ENCODE measurements around the gene GRAMD1A.

Gene GRAMD1A

DNA sequence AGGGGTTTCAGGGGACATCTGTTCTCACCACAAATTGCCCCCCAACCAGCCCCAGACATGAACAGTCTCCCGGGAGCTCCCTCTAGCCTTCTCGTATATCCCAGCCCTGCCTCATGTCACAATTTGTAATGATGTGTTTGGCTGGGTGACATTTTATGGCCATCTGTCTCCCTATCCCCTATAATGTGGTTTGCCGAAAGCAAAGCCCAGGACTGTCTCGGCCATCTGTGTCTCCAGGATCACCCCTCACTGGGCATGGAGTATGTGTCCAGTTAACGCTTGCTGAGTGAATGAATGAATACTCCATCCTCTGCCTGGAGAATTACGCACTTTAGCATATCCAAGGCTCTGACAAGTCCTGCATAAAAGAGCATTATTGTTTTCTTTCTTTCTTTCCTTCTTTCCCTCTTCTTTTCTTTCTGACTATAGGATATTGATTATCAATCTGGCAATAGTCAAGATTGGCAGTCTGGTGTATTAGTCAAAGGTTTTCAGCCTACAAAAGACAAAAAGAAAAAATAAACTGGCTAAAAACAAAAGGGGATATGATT, 56.5 kb downstream of the GRAMD1A start:
- no peaks in the 10 kb centered on the region for H3K9me3 Mint-ChIP-seq
- H3K4me1 Mint-ChIP-seq, result no peaks in the 10 kb centered on the region
- H3K27me3 Mint-ChIP-seq, result no peaks in the 10 kb centered on the region
- H3K27ac Mint-ChIP-seq, result no peak overlapping the region
- no peak overlapping the region for H3K4me3 Mint-ChIP-seq
- ATAC-seq, result no peak
- H3K36me3 Mint-ChIP-seq, result no peaks in the 10 kb centered on the region

DNA sequence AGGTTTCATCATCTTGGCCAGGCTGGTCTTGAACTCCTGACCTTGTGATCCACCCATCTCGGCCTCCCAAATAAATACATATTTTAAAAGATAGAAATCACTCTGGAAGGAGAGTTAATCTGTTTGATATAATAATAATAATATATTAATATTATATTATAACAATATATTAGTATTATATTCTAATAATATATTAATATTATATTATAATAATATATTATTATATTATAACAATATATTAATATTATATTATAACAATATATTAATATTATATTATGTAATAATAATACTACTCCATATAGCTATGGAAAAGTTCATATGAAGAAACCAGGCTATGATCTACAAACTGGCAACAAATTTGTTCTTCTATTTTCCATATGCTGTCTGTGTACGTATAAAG, 58.2 kb downstream of the GRAMD1A start:
- no peak for ATAC-seq
- H3K9me3 Mint-ChIP-seq, result no peaks in the 10 kb centered on the region
- H3K27me3 Mint-ChIP-seq, result no peaks in the 10 kb centered on the region
- no peak overlapping the region for H3K27ac Mint-ChIP-seq
- no peaks in the 10 kb centered on the region for H3K36me3 Mint-ChIP-seq
- H3K4me3 Mint-ChIP-seq, result no peak overlapping the region
- no peaks in the 10 kb centered on the region for H3K4me1 Mint-ChIP-seq

DNA sequence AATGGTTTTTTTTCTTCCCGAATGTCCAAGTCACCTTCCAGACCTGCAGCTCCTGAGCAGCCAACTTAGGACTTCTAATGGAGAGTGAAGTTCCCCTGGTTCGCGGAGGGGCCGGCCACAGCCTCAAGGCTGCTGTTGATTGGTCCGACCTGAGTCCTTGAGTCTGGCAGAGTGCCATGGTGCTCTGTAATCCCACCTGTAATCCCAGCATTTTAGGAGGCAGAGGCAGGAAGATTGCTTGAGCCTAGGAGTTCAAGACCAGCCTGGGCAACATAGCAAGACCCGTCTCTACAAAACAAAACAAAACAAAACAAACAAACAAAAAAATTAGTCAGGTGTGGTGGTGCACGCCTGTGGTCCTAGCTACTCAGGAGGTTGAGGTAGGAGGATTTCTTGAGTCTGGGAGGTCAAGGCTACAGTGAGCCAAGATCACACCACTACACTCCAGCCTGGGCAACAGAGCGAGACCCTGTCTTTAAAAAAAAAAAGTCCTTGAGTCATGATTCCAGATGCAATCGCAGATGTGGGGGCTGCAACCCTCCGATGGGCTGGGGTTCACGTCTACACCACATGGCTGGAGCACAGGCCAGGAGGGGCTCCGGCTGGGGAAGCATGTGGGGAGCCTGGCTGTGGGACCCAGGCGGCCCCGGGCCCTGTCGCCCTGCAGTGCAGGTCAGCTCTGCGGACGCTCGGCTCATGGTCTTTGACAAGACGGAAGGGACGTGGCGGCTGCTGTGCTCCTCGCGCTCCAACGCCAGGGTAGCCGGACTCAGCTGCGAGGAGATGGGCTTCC, 59.1 kb downstream of the GRAMD1A start:
- H3K27ac Mint-ChIP-seq, result no peak overlapping the region
- H3K9me3 Mint-ChIP-seq, result no peaks in the 10 kb centered on the region

DNA sequence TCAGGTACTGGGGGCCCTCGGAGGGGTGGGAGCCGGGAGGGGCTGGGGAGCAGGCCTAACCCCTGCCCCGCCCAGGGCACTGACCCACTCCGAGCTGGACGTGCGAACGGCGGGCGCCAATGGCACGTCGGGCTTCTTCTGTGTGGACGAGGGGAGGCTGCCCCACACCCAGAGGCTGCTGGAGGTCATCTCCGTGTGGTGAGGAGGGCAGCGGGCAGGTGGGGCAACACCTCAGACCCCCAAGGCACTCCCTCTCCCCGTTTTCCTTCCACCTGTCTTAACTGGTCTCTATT, 59.6 kb downstream of the GRAMD1A start:
- Mint-ChIP-seq H3K9me3 (no peaks in the 10 kb centered on the region), H3K27me3 (no peaks in the 10 kb centered on the region), H3K4me1 (no peaks in the 10 kb centered on the region), H3K4me3 (no peak overlapping the region), H3K27ac (no peak overlapping the region), H3K36me3 (no peaks in the 10 kb centered on the region)
- peak; percentile 47 for ATAC-seq

More for the DNA sequence above, 59.1 kb downstream of the GRAMD1A start:
- no peaks in the 10 kb centered on the region for H3K27me3 Mint-ChIP-seq
- H3K36me3 Mint-ChIP-seq, result no peaks in the 10 kb centered on the region
- no peaks in the 10 kb centered on the region for H3K4me1 Mint-ChIP-seq
- no peak for ATAC-seq
- no peak overlapping the region for H3K4me3 Mint-ChIP-seq

DNA sequence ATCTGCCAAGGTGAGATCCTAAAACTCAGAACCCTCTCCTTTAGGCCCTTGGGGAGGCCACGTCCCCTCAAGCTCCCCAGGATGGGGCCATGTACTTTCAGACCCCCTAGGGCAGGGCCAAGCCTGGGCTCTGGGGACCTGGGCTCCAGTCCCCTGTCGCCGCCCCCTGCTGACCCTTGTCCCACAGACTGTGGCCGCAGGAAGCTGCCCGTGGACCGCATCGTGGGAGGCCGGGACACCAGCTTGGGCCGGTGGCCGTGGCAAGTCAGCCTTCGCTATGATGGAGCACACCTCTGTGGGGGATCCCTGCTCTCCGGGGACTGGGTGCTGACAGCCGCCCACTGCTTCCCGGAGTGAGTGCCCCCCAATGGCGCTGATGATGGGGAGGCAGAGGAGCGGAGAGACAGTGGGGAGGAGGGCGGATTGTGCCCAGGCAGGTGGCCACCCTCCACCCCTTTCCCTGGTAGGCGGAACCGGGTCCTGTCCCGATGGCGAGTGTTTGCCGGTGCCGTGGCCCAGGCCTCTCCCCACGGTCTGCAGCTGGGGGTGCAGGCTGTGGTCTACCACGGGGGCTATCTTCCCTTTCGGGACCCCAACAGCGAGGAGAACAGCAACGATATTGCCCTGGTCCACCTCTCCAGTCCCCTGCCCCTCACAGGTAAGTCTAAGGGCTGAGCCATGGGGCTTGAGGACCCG, 60.2 kb downstream of the GRAMD1A start:
- H3K9me3 Mint-ChIP-seq, result no peaks in the 10 kb centered on the region
- H3K27ac Mint-ChIP-seq, result no peak overlapping the region
- H3K36me3 Mint-ChIP-seq, result no peaks in the 10 kb centered on the region
- H3K4me1 Mint-ChIP-seq, result no peaks in the 10 kb centered on the region
- ATAC-seq, result no peak
- H3K27me3 Mint-ChIP-seq, result no peaks in the 10 kb centered on the region
- no peak overlapping the region for H3K4me3 Mint-ChIP-seq

DNA sequence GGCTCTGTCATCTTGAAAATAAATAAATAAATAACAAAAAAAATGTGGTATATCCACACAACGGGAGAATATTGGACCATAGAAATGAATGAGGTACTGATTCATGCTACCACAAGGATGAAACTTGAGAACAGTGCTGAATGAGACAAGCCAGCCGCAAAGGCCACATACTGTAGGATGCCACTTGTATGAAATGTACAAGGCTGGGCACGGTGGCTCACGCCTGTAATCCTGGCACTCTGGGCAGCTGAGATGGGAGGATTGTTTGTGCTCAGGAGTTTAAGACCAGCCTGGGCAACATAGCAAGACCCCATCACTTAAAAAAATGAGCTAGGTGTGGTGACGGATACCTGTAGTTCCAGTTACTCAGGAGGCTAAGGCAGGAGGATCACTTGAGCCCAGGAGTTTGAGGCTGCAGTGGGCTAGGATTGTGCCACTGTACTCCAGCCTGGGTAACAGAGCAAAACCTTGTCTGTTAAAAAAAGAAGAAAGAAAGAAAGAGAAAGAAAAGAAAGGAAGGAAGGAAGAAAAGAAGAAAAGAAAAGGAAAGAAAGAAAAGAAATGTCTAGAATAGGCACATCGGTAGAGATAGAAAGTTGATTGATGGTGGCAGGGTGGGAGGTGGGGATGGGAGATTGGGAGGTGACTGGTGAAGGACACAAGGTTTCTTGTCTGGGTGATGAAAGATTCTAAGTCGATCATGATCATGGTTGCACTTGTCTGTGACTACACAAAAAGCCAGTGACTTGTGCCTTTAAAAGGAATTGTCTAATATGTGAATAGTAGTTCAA, 61.7 kb downstream of the GRAMD1A start:
- H3K27me3 Mint-ChIP-seq, result no peaks in the 10 kb centered on the region
- peaks cover 1% of the 10 kb centered on the region for H3K4me1 Mint-ChIP-seq
- no peaks in the 10 kb centered on the region for H3K9me3 Mint-ChIP-seq
- no peak for ATAC-seq
- peak overlapping the region; percentile 1 for H3K27ac Mint-ChIP-seq
- H3K4me3 Mint-ChIP-seq, result no peak overlapping the region
- no peaks in the 10 kb centered on the region for H3K36me3 Mint-ChIP-seq

DNA sequence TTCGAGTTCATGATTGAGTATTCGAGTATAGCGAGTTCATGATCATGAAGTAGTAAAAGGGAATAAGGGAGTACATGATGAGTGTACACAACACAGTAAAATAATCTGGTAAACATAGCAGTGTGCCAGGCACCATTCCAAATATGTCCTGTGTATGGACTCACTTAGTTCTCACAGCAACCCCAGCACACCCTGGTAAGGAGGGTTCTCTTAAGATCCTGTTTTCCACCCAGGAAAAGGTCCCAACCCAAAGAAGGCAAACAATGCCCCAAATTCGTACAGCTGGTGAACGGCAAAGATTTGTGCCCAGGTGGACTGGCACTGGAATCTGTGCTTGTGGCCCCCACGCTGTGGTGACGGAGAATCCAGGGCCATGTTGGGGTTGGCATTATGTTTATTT, 62.8 kb downstream of the GRAMD1A start:
- Mint-ChIP-seq H3K27me3 (no peaks in the 10 kb centered on the region), H3K4me3 (no peak overlapping the region), H3K36me3 (no peaks in the 10 kb centered on the region), H3K27ac (no peak overlapping the region), H3K4me1 (peaks cover 13% of the 10 kb centered on the region), H3K9me3 (no peaks in the 10 kb centered on the region)
- no peak for ATAC-seq

DNA sequence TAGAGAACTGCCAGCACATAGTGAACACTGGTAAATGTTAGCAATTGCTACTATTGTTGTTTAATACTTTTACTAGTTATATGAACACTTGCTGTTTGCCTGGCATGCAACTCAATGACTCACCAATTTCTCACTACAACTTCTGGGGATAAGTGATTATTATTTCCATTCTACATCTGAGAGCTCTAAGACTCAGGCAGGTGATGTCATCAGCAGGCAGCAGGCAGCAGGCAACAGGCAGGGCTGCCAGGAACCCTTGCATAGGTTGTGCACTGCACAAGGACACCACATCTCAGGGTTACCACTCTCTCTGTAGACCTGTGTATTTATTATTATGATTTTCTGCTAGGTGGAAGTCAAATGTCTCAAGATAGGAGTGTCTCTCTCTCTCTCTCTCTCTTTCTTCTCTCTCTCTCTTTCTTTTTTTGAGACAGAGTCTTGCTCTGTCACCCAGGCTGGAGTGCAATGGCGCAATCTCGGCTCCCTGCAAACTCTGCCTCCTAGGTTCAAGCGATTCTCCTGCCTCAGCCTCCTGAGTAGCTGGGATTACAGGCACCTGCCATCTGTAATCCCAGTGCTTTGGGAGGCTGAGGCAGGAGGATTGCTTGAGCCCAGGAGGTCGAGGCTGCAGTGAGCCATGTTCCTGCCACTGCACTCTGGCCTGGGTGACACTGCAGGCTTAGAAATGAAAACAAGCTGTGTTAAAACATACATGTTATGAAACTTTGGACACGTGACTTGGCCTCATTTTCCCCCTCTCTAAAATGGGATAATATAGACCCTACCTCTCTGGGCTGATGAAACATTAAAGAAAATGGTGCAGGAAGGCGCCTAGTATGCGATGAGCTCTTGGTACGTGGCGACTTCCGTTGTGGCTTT, 64.1 kb downstream of the GRAMD1A start:
- peaks cover 23% of the 10 kb centered on the region for H3K4me1 Mint-ChIP-seq
- H3K9me3 Mint-ChIP-seq, result no peaks in the 10 kb centered on the region
- H3K36me3 Mint-ChIP-seq, result no peaks in the 10 kb centered on the region
- no peak for ATAC-seq
- H3K4me3 Mint-ChIP-seq, result no peak overlapping the region
- no peak overlapping the region for H3K27ac Mint-ChIP-seq
- H3K27me3 Mint-ChIP-seq, result no peaks in the 10 kb centered on the region

DNA sequence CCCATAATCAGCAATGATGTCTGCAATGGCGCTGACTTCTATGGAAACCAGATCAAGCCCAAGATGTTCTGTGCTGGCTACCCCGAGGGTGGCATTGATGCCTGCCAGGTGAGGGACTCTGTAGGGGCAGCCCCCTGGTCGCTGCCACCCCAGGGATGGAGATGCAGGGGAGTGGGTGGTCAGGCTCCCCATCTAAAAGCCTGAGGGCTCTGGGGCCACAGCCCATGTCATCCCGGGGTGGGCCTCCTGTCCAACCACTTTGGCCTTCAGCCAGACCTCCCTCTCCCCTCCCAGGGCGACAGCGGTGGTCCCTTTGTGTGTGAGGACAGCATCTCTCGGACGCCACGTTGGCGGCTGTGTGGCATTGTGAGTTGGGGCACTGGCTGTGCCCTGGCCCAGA, 65.5 kb downstream of the GRAMD1A start:
- H3K36me3 Mint-ChIP-seq, result no peaks in the 10 kb centered on the region
- no peak overlapping the region for H3K4me3 Mint-ChIP-seq
- peaks cover 29% of the 10 kb centered on the region for H3K4me1 Mint-ChIP-seq
- H3K27ac Mint-ChIP-seq, result no peak overlapping the region
- no peaks in the 10 kb centered on the region for H3K9me3 Mint-ChIP-seq
- no peaks in the 10 kb centered on the region for H3K27me3 Mint-ChIP-seq
- ATAC-seq, result no peak

DNA sequence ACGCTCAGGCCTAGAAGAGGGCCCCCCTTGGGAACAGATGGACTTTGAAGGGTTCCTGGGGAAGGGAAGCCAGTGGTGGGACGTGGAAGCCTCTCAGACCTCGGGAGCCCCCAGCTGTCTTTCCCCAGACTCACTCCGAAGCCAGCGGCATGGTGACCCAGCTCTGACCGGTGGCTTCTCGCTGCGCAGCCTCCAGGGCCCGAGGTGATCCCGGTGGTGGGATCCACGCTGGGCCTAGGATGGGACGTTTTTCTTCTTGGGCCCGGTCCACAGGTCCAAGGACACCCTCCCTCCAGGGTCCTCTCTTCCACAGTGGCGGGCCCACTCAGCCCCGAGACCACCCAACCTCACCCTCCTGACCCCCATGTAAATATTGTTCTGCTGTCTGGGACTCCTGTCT, 66.0 kb downstream of the GRAMD1A start:
- H3K36me3 Mint-ChIP-seq, result no peaks in the 10 kb centered on the region
- no peak overlapping the region for H3K4me3 Mint-ChIP-seq
- H3K4me1 Mint-ChIP-seq, result peaks cover 29% of the 10 kb centered on the region
- H3K27me3 Mint-ChIP-seq, result no peaks in the 10 kb centered on the region
- H3K27ac Mint-ChIP-seq, result no peak overlapping the region
- no peak for ATAC-seq
- no peaks in the 10 kb centered on the region for H3K9me3 Mint-ChIP-seq

DNA sequence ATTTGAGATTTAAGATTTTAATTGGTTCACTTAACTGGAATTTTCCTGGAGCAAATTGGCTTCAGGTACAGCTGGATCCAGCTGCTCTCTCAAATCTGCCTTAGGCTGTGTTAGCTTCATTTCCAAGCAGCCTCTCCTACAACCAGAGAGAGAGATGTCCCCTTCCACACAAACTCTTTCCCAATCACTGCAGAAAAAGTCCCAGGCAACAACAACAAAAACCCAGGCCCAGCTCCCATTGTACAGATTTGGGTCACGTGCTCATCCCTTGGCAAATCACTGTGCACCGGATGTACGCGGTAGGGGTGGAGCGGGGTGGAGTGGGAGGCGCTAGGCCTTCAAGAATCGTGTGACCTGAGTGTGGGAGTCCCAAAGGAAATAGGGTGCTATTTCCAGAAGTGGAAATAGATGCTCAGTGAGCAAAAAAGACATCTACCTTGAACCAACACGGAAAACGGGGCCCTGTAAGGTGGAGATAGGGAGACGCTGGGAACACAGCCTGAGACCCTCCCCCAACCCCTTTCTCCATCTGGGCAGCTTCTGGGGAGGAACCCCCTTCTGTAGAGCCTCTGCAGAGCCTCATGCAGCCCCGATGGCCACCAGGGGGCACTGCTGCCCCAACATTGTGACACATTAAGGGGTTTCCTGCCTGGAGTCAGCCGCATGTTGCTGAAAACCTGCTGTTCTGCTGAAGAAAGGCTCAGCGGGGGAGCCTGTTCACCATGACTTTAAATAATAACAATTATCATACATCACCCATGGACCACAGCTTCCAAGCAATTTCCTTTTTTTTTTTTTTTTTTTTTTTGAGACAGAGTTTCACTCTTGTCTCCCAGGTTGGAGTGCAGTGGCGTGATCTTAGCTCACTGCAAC, 66.8 kb downstream of the GRAMD1A start:
- Mint-ChIP-seq H3K9me3 (no peaks in the 10 kb centered on the region), H3K27me3 (no peaks in the 10 kb centered on the region), H3K36me3 (no peaks in the 10 kb centered on the region), H3K4me3 (peak overlapping the region; percentile 14), H3K4me1 (peaks cover 29% of the 10 kb centered on the region), H3K27ac (peak overlapping the region; percentile 2)
- ATAC-seq, result peak; percentile 93

DNA sequence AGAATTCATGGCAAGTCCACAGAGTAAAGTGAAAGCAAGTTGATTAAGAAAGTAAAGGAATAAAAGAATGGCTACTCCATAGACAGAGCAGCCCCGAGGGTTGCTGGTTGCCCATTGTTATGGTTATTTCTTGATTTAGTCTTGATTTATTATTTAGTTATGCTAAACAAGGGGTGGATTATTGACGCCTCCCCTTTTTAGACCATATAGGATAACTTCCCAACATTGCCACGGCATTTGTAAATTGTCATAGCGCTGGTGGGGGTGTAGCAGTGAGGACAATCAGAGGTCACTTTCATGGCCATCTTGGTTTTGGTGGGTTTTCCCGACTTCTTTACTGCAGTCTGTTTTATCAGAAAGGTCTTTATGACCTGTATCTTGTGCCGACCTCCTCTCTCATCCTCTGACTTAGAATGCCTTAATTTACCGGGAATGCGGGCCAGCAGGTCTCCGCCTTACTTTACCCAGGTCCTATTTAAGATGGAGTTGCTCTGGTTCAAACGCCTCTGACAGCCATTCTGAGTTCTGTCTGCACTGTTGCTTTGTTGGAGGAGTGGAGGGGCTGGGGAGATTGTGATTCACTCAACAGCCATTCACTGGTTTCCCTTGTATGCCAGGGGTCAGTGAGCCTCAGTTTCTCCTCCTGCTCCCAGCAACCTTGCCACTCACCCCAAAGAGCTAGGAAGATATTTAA, 69.0 kb downstream of the GRAMD1A start:
- no peaks in the 10 kb centered on the region for H3K36me3 Mint-ChIP-seq
- H3K9me3 Mint-ChIP-seq, result no peaks in the 10 kb centered on the region
- ATAC-seq, result no peak
- no peak overlapping the region for H3K4me3 Mint-ChIP-seq
- peaks cover 29% of the 10 kb centered on the region for H3K4me1 Mint-ChIP-seq
- H3K27me3 Mint-ChIP-seq, result no peaks in the 10 kb centered on the region
- H3K27ac Mint-ChIP-seq, result no peak overlapping the region

DNA sequence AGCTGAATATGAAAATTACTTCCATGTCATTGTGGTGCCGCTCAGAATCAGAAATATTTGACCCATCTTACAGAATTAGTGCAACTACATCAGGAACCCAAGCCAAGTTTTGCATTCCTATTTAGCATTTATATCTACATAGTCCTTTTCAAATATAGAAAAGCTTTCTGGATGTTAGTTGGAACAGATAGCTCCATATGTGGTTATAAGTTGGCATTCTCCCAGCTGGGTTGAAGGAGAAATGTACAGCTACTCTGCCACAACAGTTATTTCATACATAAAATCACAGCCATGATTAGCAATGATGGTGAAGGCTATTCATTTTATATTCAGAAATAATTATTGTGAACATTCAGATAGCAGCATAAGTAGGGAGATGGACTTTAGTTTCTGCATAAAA, 69.6 kb downstream of the GRAMD1A start:
- ATAC-seq, result no peak
- no peak overlapping the region for H3K27ac Mint-ChIP-seq
- no peaks in the 10 kb centered on the region for H3K9me3 Mint-ChIP-seq
- no peaks in the 10 kb centered on the region for H3K27me3 Mint-ChIP-seq
- H3K4me1 Mint-ChIP-seq, result peaks cover 29% of the 10 kb centered on the region
- no peaks in the 10 kb centered on the region for H3K36me3 Mint-ChIP-seq
- no peak overlapping the region for H3K4me3 Mint-ChIP-seq
